H1 (cell line): Measurements from ENCODE around the gene SYT17.

Experiments
- CTCF ChIP-seq, 3 experiments: IDR thresholded peaks; 1 replicate in 2 of 3; 2 replicates in 1 of 3; pipeline versions ENCODE4 v1.5.1 to v1.6.1; 2011; ENCODE audit warnings: low read length in 3 of 3, mild to moderate bottlenecking in 3 of 3, inconsistent platforms in 2 of 3, low read depth in 1 of 3, moderate library complexity in 1 of 3; ENCODE audit not compliant: insufficient read depth in 1 of 3; ENCODE audit errors: control extremely low read depth in 1 of 3
- HDAC2 ChIP-seq, 2 experiments: fragments of 300-600 bp in 1 of 2; sonication (generic) in 1 of 2; IDR thresholded peaks; 2 replicates each; pipeline ENCODE4 v1.6.1; 2011 to 2012; ENCODE audit warnings: low read depth in 2 of 2, low read length in 2 of 2, mild to moderate bottlenecking in 2 of 2, moderate library complexity in 2 of 2, borderline replicate concordance in 1 of 2, inconsistent platforms in 1 of 2
- POLR2AphosphoS5 ChIP-seq: IDR thresholded peaks from 2 replicates; pipeline ENCODE4 v1.6.1; 2011; ENCODE audit warnings: low read depth, low read length
- TF ChIP-seq, protein P1 (sequence below): IDR thresholded peaks from 2 replicates; pipeline ENCODE4 v1.6.1; 2012; ENCODE audit warnings: inconsistent platforms

DNA sequence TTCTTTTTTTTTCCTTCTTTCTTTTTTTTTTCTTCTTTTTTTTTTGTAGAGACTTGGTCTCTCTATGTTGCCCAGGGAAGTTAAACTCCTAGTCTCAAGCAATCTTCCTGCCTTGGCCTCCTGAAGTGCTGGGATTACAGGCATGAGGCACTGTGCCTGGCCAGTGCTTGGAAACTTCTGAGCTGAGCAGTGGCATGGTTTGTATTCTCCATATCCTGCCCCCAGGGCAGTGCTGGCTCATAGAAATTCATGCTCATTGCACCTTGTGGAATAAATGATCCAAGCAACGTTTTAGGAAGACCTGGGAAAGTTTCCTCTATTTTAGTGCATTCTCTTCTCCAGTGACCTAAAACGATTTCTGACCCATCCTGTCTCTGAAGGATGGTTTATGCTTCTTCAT is 16.7 kb upstream of the SYT17 start:
- no peak for TF ChIP-seq POLR2AphosphoS5
- TF ChIP-seq, protein P1, sequence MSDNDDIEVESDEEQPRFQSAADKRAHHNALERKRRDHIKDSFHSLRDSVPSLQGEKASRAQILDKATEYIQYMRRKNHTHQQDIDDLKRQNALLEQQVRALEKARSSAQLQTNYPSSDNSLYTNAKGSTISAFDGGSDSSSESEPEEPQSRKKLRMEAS, result no peak
- no peak for TF ChIP-seq CTCF (IDR thresholded peaks at IDR 0.05; ENCODE audit: control extremely low read depth in 1 of 3, insufficient read depth in 1 of 3, low read depth in 1 of 3, low read length in 3 of 3)
- no peak for TF ChIP-seq HDAC2 (IDR thresholded peaks at IDR 0.05; ENCODE audit: borderline replicate concordance in 1 of 2, low read depth in 2 of 2, low read length in 2 of 2)
